GM10248 (cell line): Measurements from ENCODE around the gene MCC.

Experiments
- CTCF ChIA-PET: fragments of 300-600 bp; sonication (Branson Sonifier 250); formaldehyde crosslinking; extraction: SDS; loops from one replicate; lab custom pipeline; 2021; ENCODE audit warnings: antibody characterized with exemption; lab: Yijun Ruan, JAX
- POLR2A ChIA-PET: fragments of 350-650 bp; sonication (Branson Sonifier 250); formaldehyde crosslinking; extraction: SDS; loops from one replicate; lab custom pipeline; 2020; ENCODE audit warnings: antibody characterized with exemption; lab: Yijun Ruan, JAX
- DNase-seq: peaks from one replicate; pipeline ENCODE4 v3.0.0; 2012; ENCODE audit errors: extremely low spot score
- TF ChIP-seq, protein P1 (sequence below): IDR thresholded peaks from 2 replicates; pipeline ENCODE4 v1.5.1; 2012; ENCODE audit warnings: mild to moderate bottlenecking, low read depth; ENCODE audit errors: extremely low read depth, missing control alignments, control extremely low read depth

The MCC gene

DNA sequence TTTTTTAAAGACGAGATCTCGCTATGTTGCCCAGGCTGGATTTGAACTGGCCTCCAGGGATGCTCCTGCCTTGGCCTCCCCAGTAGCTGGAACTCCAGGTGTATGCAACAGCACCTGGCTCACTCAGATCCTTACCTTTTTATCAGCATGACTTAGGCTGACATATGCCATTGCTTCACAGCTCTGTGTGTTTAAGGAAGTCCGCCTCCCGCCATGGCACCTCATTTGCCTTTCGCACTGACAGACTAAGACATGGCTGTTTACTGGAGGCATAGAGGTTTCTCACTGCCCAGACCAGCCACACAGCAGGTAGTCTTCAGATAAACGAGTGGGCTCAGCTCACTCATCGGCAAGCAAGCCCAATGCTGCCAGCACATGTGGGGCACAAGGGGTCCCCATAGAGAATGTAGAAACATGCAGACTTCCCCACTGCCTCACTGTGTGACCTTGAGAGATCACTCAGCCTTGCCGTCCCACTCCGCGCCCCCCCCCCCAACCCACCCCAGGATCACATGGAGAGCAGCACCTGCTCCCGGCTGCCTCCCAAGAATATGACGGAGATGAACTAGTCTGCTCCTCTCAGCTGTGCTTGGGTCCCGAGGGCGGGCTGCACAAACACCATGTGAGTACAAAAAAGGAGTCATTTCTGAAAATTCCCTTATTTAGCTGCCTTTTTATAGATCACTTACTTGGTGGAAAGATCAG lies 448.9 kb downstream of the MCC start:
- ChIA-PET POLR2A (no interaction called here), CTCF (no interaction called here)
- TF ChIP-seq, protein P1, sequence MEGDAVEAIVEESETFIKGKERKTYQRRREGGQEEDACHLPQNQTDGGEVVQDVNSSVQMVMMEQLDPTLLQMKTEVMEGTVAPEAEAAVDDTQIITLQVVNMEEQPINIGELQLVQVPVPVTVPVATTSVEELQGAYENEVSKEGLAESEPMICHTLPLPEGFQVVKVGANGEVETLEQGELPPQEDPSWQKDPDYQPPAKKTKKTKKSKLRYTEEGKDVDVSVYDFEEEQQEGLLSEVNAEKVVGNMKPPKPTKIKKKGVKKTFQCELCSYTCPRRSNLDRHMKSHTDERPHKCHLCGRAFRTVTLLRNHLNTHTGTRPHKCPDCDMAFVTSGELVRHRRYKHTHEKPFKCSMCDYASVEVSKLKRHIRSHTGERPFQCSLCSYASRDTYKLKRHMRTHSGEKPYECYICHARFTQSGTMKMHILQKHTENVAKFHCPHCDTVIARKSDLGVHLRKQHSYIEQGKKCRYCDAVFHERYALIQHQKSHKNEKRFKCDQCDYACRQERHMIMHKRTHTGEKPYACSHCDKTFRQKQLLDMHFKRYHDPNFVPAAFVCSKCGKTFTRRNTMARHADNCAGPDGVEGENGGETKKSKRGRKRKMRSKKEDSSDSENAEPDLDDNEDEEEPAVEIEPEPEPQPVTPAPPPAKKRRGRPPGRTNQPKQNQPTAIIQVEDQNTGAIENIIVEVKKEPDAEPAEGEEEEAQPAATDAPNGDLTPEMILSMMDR: no peak
- peak; percentile 7 for DNase-seq

DNA sequence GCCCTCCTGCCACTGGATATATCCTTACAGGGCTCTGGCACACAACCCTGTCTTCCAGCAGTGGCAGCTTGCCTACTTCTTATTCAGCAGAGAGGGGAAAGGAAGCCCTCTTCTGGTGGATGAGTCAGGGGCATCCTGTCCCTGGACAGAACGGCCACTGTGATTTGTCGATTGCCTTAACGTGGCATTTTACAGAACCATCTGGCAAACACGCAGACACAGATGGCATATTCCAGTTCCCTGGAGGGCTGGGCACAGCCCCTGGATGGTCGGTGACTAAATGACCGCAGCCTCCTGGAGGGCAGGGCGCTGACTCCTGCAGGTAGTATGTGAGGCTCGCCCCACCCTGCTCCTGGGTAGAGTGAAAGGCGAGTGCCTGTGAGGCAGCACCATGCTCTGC lies 449.5 kb downstream of the MCC start:
- TF ChIP-seq, protein P1: no peak
- DNase-seq: peak; percentile 3
- ChIA-PET CTCF (no interaction called here), POLR2A (no interaction called here)

DNA sequence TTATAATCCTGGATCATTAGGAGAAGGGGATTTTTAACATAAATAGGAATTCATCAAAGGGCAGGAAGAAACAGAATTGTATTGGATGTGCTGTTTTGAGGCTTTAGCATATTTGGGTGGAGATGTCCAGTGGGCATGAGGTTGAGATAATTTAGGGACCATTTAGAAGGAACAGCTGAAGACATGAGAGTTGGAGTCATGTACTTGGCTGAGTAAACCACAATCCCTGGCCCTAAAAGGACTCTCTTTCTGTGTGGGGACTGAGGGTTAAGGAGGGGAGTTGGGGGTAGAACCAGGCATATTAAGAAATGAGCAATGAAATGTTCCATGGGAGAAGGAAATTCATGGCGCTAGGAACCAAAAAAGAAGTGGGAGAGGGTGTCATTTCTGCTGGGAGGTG lies 450.1 kb downstream of the MCC start:
- TF ChIP-seq, protein P1: no peak
- CTCF ChIA-PET: no interaction called here
- POLR2A ChIA-PET: no interaction called here
- DNase-seq: no peak

DNA sequence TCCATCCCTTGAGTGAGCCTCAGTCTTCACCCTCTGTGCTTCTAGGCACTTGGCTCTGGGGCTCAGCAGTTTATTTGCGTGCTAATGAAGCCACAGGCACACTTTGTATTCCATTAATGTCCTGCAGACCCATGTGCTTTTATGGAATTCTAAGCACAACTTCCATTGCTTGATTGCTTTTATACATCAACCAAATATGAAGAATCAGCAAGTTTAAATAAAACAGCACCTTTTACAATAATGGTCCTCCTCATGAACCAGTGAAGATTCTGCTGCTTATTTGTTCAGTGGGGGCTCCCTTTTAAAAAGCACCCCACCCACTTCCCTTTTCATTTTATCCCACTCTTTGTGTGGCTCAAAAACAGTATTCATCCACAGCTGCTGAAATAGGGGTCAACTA lies 451.4 kb downstream of the MCC start:
- POLR2A ChIA-PET: no interaction called here
- TF ChIP-seq, protein P1: no peak
- no peak for DNase-seq
- CTCF ChIA-PET: no interaction called here

DNA sequence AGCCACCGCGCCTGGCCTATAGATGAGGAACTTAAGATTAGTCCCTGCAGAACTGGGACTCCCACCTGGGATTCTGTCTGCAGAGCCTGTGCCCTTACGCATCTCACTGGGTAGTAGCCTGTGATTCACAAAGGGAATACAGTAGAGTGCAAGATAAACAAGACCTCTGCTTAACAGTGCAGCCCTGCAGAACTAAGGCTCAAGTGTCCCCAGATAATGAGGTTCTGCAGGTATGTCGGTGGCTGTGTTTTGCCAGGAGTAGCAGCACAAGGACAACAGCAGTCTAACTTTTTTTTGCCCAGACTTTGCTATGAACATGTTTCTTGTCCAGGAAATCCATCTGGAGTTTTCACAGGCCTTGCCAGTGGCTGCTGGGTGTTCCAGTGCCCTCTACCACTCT lies 451.9 kb downstream of the MCC start:
- POLR2A ChIA-PET: no interaction called here
- CTCF ChIA-PET: no interaction called here
- no peak for DNase-seq
- TF ChIP-seq, protein P1: no peak

DNA sequence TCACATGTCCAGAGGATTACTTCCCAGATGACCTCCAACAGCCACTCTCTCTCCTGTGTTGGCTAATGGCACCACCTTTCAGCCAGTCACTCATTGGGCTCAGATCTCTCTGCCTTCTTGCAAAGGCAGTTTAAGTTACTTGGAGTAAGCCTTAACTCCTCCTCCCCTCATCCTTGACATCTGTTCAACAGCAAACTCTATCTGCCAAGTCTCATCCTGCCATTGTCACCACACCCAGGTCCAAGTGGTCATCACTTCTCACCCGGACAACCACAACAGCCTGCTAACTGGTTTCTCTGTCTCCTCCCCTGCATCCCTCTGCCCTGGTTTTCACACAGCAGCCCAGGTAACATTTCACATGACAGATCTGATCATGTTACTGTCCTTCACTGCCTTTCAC lies 453.2 kb downstream of the MCC start:
- CTCF ChIA-PET: interaction anchor here (1.0 kb wide), 1 partner anchor 8 kb away, joined by 3 read pairs; no protein-coding TSS in a partner anchor
- POLR2A ChIA-PET: no interaction called here
- TF ChIP-seq, protein P1: no peak

More for the DNA sequence above, 453.2 kb downstream of the MCC start:
- DNase-seq: peak; percentile 4
